T-helper 17 cell (primary cell): ENCODE results near the gene SH3D19. TPM values are rescaled to one million over a fixed set of nuclear protein-coding genes. Genes with fewer than 3 reads are reported as not detected.
A peak's percentile ranks its signal among the peaks of the same experiment; 100 is the strongest.

Experiments
- ATAC-seq: fragments of 150-1000 bp; cut with Tn5 transposase; 2 replicates; pipeline ENCODE4 v1.10.0; 2021; ENCODE audit warnings: mild to moderate bottlenecking, moderate library complexity
- DNase-seq, 3 donors: peaks; one replicate each; pipeline versions ENCODE4 v3.0.0 to v3.0.0-alpha.2; 2020 to 2021
- H3K9me3 ChIP-seq: one replicate; pipeline ENCODE4 v1.7.0; 2013; ENCODE audit warnings: low read length, mild to moderate bottlenecking; ENCODE audit not compliant: control insufficient read depth, poor library complexity, severe bottlenecking
- H3K27ac Mint-ChIP-seq: one replicate; pipeline ENCODE4 v1.8.0; 2022; ENCODE audit warnings: mild to moderate bottlenecking, moderate library complexity, mixed read lengths
- H3K27me3 Mint-ChIP-seq: one replicate; pipeline ENCODE4 v1.8.0; 2022; ENCODE audit warnings: mixed read lengths
- H3K36me3 Mint-ChIP-seq: one replicate; pipeline ENCODE4 v1.8.0; 2022; ENCODE audit warnings: low read depth, mixed read lengths
- H3K4me1 Mint-ChIP-seq: one replicate; pipeline ENCODE4 v1.8.0; 2022; ENCODE audit warnings: mild to moderate bottlenecking, mixed read lengths
- H3K4me3 Mint-ChIP-seq: one replicate; pipeline ENCODE4 v1.8.0; 2022; ENCODE audit warnings: mild to moderate bottlenecking, moderate library complexity, mixed read lengths
- total RNA-seq, 4 donors: library from RNA in 2 of 4; stranded (reverse) in 2 of 4; gene quantifications; one replicate each; pipeline ENCODE4 v1.2.3 and lab custom pipeline; 2022 to 2026

The SH3D19 gene
- total RNA-seq, 2 donors from 2014 or later, result not detected

DNA sequence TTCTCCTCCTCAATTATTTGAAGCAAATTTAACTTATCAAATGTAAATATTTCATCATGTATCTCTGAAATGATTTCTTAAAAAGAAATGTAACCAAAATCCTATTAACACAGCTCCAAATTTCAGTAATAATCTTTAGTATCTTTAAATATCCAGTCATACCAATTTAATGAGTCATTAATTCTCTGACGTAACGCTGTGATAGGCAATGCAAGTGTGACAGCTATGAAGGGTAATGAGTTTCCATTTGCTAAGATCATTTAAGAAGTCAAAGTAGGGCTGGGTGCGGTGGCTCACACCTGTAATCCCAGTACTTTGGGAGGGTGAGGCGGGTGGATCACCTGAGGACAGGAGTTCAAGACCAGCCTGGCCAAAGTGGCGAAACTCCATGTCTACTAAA, 210.4 kb downstream of the SH3D19 start:
- no peak overlapping the region for H3K4me3 Mint-ChIP-seq
- H3K36me3 Mint-ChIP-seq, result no peaks in the 10 kb centered on the region
- H3K27me3 Mint-ChIP-seq, result no peaks in the 10 kb centered on the region
- H3K27ac Mint-ChIP-seq, result no peak overlapping the region
- DNase-seq (no peak), ATAC-seq (no peak)
- H3K9me3 ChIP-seq, result no peaks in the 10 kb centered on the region
- H3K4me1 Mint-ChIP-seq, result no peaks in the 10 kb centered on the region

DNA sequence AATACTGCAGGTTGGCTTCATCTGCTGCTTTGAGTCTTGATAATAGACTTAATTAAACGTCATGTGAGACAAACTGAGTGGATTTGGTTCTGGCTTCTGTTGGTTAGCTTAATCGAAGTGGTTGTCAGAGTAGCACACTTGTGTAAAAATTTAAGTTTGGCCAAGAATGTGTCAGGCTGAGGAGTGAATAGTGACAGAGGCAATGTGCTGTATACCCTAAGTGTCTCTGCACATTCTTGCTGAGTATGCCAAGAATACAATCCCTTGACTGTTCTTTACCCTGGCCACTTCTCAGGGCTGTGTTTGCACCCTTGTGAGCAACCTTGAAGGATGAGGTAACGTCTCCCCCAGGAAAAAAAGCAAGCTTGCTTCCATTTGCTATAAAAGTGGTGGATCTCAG, 211.1 kb downstream of the SH3D19 start:
- H3K27me3 Mint-ChIP-seq, result no peaks in the 10 kb centered on the region
- no peak overlapping the region for H3K27ac Mint-ChIP-seq
- ATAC-seq (no peak), DNase-seq (no peak)
- no peak overlapping the region for H3K4me3 Mint-ChIP-seq
- no peaks in the 10 kb centered on the region for H3K9me3 ChIP-seq
- no peaks in the 10 kb centered on the region for H3K36me3 Mint-ChIP-seq
- no peaks in the 10 kb centered on the region for H3K4me1 Mint-ChIP-seq

DNA sequence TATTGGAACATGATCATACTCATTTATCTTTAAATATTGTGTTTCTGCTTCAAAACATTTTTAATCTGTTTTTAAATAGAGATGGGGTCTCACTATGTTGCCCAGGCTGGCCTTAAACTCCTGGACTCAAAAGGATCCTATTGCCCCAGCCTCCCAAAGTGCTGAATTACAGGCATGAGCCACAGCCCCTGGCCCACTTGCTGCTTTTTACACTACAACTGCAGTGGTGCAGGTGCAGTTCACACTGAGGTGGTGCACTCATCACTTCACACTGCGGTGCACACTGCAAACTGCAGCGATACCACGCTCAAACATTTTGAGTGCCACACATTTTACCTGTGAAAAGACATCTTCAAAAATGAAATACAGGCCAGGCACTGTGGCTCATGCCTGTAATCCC, 215.2 kb downstream of the SH3D19 start:
- Mint-ChIP-seq H3K4me3 (no peak overlapping the region), H3K4me1 (peaks cover 5% of the 10 kb centered on the region), H3K27me3 (no peaks in the 10 kb centered on the region), H3K27ac (no peak overlapping the region), H3K36me3 (peaks cover 3% of the 10 kb centered on the region)
- ATAC-seq, result no peak
- no peak for DNase-seq
- H3K9me3 ChIP-seq, result no peaks in the 10 kb centered on the region

DNA sequence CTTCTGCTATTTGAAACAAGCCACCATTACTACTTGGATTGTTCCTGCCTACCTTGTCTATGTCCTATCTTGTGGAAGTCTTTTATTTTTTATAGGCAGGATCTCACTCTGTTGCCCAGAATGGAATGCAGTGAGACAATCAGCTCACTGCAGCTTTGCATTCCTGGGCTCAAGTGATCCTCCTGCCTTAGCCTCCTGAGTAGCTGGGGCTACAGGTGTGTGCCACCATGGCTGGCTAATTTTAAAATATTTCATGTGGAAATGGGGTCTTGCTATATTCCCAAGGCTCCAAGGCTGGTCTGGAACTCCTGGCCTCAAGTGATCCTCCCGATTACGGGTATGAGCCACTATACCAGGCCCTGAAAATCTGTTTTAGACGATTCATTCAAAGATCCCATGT, 218.3 kb downstream of the SH3D19 start:
- no peaks in the 10 kb centered on the region for H3K27me3 Mint-ChIP-seq
- H3K27ac Mint-ChIP-seq, result peak overlapping the region; percentile 63
- peaks cover 8% of the 10 kb centered on the region for H3K36me3 Mint-ChIP-seq

DNA sequence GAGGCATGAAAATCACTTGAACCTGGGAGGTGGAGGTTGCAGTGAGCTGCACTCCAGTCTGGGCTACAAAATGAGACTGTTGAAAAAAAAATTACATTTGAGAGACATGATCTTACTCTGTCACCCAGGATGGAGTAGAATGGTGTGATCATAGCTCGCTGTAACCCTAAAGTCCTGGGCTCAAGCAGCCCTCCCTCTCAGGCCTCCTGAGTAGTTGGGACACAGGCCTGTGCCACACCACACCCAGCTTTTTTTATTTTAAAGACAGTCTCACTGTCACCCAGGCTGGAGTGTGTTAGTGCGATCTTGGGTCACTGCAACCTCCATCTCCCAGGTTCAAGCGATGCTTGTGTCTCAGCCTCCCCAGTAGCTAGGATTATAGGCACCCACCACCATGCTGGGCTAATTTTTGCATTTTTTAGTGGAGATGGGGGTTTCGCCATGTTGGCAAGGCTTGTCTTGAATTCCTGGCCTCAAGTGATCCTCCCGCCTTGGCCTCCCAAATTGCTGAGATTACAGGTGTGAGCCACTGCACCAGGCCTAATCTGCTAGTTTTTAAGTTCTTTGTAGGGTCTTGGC, 219.9 kb downstream of the SH3D19 start:
- no peak for ATAC-seq
- H3K36me3 Mint-ChIP-seq, result peaks cover 11% of the 10 kb centered on the region

More for the DNA sequence above, 218.3 kb downstream of the SH3D19 start:
- H3K4me1 Mint-ChIP-seq, result peaks cover 11% of the 10 kb centered on the region
- ATAC-seq (no peak), DNase-seq (no peak)
- H3K9me3 ChIP-seq, result no peaks in the 10 kb centered on the region
- no peak overlapping the region for H3K4me3 Mint-ChIP-seq

DNA sequence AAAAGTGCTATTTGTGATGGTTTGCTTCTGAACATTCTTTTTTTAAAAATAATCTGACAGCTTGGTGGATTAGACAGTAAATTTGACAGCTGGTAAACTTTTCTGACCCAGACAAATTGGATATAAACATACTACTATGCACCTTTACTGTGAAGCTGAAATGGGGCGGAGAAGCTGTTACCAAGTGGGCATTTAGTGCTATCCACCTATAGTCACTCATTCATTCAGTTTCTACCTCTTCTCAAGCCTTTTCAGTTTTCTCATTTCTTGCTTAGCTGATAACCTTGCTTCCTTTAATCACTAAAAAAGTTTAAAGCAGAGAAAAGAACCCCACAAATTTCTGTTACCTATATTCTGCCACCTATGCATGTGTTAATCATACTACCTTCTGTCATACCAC, 220.8 kb downstream of the SH3D19 start:
- peaks cover 11% of the 10 kb centered on the region for H3K36me3 Mint-ChIP-seq

More for the DNA sequence above, 219.9 kb downstream of the SH3D19 start:
- Mint-ChIP-seq H3K27ac (no peak overlapping the region), H3K4me1 (peaks cover 20% of the 10 kb centered on the region), H3K27me3 (no peaks in the 10 kb centered on the region), H3K4me3 (no peak overlapping the region)
- H3K9me3 ChIP-seq, result no peaks in the 10 kb centered on the region
- DNase-seq, result no peak

DNA sequence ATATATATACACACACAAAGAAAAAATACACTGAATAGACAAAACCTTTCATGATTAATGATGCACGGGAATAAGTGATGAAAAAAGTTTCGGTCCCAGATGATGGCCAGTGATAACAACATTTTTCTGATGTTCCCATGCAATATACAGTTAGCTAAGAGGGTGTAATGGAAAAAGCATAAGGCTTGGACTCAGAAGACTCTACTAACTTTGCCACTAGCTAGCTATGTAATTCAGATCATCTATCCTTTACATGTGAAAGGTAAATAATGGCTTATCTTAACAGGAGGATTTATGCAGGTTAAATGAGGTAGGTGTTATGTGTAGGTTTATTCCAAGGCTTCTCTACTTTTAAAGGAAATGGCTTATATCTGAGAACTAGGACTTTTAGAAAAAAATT, 221.6 kb downstream of the SH3D19 start:
- peaks cover 27% of the 10 kb centered on the region for H3K4me1 Mint-ChIP-seq
- DNase-seq (no peak), ATAC-seq (no peak)
- H3K27me3 Mint-ChIP-seq, result no peaks in the 10 kb centered on the region
- H3K27ac Mint-ChIP-seq, result peak overlapping the region; percentile 96
- H3K9me3 ChIP-seq, result no peaks in the 10 kb centered on the region
- H3K36me3 Mint-ChIP-seq, result peaks cover 11% of the 10 kb centered on the region
- H3K4me3 Mint-ChIP-seq, result no peak overlapping the region

More for the DNA sequence above, 220.8 kb downstream of the SH3D19 start:
- Mint-ChIP-seq H3K4me3 (no peak overlapping the region), H3K27ac (peak overlapping the region; percentile 96), H3K27me3 (no peaks in the 10 kb centered on the region), H3K4me1 (peaks cover 27% of the 10 kb centered on the region)
- ATAC-seq (no peak), DNase-seq (no peak)
- no peaks in the 10 kb centered on the region for H3K9me3 ChIP-seq

DNA sequence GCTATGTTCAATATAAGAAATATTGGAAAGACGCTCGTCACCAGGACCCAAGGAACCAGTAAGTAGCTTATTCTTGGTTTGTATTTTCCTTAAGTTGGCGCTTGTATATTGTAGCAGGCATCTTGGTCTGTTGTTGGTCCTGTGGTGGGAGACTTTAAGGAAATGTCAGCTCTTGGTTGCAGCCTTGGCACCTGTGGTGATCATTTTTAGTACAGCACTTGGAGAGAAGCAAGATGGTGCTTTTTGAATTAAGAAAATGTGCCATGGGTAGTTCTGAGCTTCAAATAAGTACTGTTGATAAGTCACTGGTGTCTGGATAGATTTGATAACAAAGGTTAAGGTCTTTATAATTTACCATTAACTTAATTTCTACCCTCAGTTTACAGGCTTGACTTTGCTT, 224.9 kb downstream of the SH3D19 start:
- DNase-seq, result no peak
- H3K9me3 ChIP-seq, result no peaks in the 10 kb centered on the region
- Mint-ChIP-seq H3K27ac (peak overlapping the region; percentile 96), H3K4me3 (peak overlapping the region; percentile 95), H3K36me3 (peaks cover 7% of the 10 kb centered on the region), H3K4me1 (peaks cover 28% of the 10 kb centered on the region), H3K27me3 (peaks cover under 1% of the 10 kb centered on the region)
- ATAC-seq, result no peak

DNA sequence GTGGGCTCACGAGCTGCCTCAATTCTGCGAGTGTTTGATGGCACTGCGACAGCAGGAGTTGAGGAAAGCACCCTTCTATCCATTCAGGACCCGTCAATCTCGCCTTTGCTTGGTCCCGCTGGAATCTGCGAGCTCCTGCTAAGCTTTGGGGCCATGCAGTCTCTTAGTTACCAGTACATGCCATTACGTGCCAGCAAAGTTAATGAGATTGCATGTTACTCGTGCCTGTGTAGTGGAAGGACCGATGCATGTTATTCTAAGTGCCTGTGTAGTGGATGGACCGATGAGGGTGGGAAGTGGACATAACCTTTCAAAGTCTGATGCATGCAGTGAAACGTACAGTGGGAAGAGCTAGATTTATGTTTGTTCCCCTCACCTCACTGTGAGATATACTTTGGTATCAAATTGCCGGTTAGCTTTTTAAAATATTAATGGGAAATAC, 225.4 kb downstream of the SH3D19 start:
- no peaks in the 10 kb centered on the region for H3K9me3 ChIP-seq
- Mint-ChIP-seq H3K27me3 (peaks cover 6% of the 10 kb centered on the region), H3K4me1 (peaks cover 30% of the 10 kb centered on the region), H3K4me3 (peak overlapping the region; percentile 95), H3K27ac (peak overlapping the region; percentile 96), H3K36me3 (peaks cover 10% of the 10 kb centered on the region)
- peak in 1 of 3 donors; percentile 9 for DNase-seq
- ATAC-seq, result peak; percentile 1

DNA sequence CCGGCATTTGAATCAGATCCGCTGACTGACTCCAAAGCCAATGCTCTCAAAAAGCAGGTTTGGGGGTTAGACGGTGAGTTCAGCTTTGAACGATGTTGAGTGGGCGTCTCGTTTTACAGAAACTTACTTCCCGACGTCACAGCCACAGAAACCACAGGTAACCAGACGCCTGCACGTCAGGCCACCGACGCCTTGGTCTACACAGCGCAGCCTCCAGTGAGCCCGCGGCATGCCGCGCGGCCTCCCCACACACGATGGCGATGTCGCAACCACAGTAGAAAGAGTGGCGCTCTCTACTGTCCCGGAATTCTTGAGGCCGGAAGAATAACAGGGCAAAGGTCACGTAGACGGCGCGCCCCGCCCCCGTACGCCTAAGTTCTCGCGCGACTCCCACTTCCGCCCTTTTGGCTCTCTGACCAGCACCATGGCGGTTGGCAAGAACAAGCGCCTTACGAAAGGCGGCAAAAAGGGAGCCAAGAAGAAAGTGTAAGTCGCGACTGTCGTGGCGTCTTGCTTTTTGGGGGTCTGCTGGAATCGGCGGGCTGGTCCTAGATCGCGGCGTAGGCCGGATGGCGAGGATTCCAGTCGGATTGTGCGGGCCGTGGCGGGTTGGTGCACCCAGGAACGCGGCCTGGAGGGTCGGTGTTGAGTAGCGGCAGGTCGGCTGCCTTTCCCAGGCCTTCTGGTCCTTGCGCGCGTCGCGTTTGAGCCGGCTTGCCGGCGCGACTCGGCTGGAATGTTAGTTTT, 226.0 kb downstream of the SH3D19 start, which contains the start of gene RPS3A:
TSS of gene RPS3A (plus strand) at position 400 of the 747 bp plus-strand sequence. CDS start at position 425, 25 bp downstream.
- H3K27ac Mint-ChIP-seq, result peak within 1 kb of the TSS; percentile 96
- peak within 1 kb of the TSS; percentile 95 for H3K4me3 Mint-ChIP-seq
- H3K27me3 Mint-ChIP-seq, result peaks cover 8% of the 10 kb centered on the region
- H3K36me3 Mint-ChIP-seq, result peaks cover 10% of the 10 kb centered on the region
- DNase-seq (peak; percentile 87 to 98 (median 97)), ATAC-seq (peak; percentile 94)
- peaks cover 27% of the 10 kb centered on the region for H3K4me1 Mint-ChIP-seq
- no peaks in the 10 kb centered on the region for H3K9me3 ChIP-seq

DNA sequence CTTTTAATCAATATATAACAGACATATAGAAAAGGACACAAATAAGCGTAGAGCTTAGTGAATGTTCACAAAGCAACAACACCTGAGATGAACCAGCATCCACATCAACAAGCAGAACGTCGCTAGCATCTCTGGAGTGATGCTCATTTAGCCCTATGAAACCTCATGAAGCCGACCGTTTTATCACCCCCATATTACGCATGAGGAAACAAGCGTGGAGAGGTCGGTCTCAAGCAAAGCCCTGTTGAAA, 226.5 kb downstream of the SH3D19 start:
- H3K36me3 Mint-ChIP-seq, result peaks cover 10% of the 10 kb centered on the region
- peaks cover 27% of the 10 kb centered on the region for H3K4me1 Mint-ChIP-seq
- no peaks in the 10 kb centered on the region for H3K9me3 ChIP-seq
- H3K4me3 Mint-ChIP-seq, result peak overlapping the region; percentile 95
- DNase-seq (no peak), ATAC-seq (no peak)
- H3K27ac Mint-ChIP-seq, result peak overlapping the region; percentile 96
- peaks cover 8% of the 10 kb centered on the region for H3K27me3 Mint-ChIP-seq

DNA sequence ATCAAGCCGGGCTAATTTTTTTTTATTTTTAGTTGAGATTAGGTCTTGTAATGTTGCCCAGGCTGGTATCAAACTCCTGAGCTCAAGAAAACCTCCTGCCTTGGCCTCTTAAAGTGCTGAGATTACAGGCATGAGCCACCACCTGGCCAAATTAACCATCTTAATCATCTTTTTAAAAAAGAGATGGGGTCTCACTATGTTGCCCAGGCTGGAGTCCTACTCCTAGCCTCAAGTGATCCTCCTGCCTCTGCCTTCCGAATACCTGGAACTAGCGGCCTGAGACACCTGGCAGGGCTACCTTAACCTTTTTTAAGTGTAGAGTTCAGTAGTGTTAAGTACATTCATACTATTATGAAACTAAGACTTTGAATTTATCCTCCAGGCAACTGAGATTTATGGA, 227.6 kb downstream of the SH3D19 start:
- DNase-seq (no peak), ATAC-seq (no peak)
- H3K4me1 Mint-ChIP-seq, result peaks cover 27% of the 10 kb centered on the region
- no peaks in the 10 kb centered on the region for H3K9me3 ChIP-seq
- peak overlapping the region; percentile 96 for H3K27ac Mint-ChIP-seq
- H3K4me3 Mint-ChIP-seq, result peak overlapping the region; percentile 33
- H3K36me3 Mint-ChIP-seq, result peaks cover 8% of the 10 kb centered on the region
- H3K27me3 Mint-ChIP-seq, result peaks cover 8% of the 10 kb centered on the region

DNA sequence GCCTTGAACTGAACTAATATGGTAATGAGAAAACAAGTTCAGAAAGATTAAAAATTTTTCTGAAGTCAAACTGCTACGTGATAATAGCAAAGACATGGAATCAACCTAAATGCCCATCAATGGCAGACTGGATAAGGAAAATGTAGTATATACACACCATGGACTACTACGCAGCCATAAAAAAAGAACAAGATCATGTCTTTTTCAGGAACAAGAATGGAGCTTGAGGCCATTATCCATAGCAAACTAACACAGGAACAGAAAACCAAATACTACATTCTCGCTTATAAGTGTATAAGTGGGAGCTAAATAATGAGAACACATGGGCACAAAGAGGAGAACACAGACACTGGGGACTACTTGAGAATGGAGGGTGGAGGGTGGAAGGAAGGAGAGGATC, 230.3 kb downstream of the SH3D19 start:
- peaks cover 8% of the 10 kb centered on the region for H3K27me3 Mint-ChIP-seq
- H3K9me3 ChIP-seq, result no peaks in the 10 kb centered on the region
- H3K4me1 Mint-ChIP-seq, result peaks cover 10% of the 10 kb centered on the region
- peaks cover 2% of the 10 kb centered on the region for H3K36me3 Mint-ChIP-seq
- DNase-seq, result no peak
- no peak overlapping the region for H3K27ac Mint-ChIP-seq
- ATAC-seq, result no peak
- no peak overlapping the region for H3K4me3 Mint-ChIP-seq

DNA sequence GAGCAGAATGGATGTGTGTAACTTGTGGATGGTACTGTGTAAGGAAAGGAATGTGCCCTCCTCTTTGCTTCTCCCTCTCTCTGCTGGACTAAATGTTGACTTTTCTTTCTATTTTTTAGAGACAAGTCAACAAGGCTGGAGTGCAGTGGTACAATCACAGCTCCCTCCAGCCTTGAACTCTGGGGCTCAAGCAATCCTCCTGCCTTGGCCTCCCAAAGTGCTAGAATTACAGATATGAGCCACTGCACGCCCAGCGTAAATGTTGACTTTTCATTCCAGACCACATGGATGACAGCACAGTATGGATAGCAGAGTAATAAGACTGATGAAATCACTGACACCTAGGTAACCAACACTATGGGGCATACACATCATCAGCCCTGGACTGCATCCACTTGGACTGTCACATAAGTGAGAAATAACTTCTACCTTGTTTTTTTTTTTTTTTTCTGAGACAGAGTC, 231.1 kb downstream of the SH3D19 start:
- H3K27ac Mint-ChIP-seq, result no peak overlapping the region
- no peak overlapping the region for H3K4me3 Mint-ChIP-seq
- no peak for DNase-seq
- H3K4me1 Mint-ChIP-seq, result peaks cover 7% of the 10 kb centered on the region
- H3K36me3 Mint-ChIP-seq, result peaks cover 2% of the 10 kb centered on the region
- ATAC-seq, result no peak
- no peaks in the 10 kb centered on the region for H3K9me3 ChIP-seq
- peaks cover 8% of the 10 kb centered on the region for H3K27me3 Mint-ChIP-seq
